Effector CD4-positive, alpha-beta T cell (primary cell): Measurements from ENCODE around the gene ZC3H7A.

ENCODE experiments used
- DNase-seq: peaks from one replicate; pipeline ENCODE4 v3.0.0-alpha.2; 2020

The ZC3H7A gene

DNA sequence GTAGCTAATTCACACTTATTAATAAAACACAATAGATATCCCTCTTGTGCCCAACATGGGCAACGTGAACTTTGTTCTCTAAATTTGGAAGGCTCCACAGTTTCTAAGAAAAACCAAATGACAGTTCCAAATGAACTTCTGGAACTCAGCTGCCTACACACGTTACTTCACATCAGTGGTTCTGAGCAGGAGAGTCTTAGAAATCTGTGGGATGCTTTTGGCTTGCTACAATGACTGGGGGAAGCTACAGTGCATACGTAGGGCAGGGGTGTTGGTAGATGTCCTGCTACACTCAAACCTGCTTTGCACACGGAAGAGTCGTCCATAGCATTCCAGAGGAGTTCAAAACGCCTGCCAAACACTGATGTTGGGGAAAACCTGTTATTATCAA, 62.4 kb downstream of the ZC3H7A start:
- DNase-seq = no peak

DNA sequence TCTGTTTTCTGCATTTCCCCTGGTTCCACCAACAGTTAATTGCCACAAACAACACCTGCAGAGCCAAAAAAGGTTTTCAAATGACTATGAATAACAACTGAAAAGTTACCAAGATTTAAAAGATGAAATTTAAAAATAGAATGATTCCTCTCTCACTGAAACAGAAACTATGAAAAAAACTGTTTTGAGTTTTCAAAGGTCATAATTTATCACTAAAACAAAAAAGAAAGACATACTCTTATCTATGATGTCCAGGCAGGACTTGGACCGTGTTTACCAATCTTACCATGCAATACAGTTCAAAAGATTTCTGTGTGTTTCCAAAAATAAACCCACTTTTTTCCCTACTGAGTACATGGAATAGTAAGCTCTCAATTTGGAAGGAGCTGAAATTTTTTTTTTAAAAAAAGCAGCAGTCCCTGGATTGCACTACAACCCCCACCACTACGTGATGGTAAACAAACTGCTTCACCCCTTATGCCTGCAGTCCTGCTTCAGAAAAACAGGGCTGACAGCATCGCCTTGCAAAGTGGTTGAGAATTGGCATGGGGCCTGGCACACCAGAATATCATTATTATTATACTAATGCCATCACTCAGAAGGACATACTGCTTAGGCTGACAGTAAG, 62.9 kb downstream of the ZC3H7A start:
- DNase-seq = no peak

DNA sequence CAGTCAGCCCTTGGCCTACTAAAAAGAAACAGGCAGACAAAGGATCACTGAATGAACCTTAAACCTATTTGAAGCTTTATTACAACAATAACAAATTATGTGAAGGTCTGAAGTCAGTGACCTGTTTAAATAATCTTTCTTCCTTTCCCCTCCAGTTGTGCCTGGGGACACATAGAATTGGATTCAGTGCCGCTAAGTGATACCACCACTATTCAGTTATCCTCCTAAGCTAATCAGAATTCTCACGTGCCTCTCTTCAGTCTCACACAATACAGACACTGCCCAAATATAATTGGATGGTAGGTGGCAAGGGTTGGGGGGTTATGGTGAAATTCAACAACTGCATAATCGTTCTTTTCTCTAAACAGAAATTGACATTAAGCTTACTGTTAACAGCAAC, 65.8 kb downstream of the ZC3H7A start:
- DNase-seq = no peak

DNA sequence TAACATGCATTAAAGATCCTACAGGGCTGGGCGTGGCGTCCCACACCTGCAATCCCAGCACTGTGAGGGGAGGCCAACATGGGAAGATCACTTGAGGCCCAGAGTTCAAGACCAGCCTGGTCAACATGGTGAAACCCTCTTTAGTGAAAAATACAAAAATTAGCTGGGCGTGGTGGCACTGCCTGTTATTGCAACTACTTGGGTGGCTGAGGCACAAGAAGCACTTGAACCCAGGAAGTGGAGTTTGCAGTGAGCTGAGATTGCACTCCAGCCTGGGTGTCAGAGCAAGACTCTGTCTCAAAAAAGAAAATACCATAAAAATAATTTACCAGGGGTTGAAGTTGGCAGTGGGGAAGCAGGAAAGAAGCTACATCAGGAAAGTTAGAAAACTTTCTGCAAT, 67.3 kb downstream of the ZC3H7A start:
- no peak for DNase-seq

DNA sequence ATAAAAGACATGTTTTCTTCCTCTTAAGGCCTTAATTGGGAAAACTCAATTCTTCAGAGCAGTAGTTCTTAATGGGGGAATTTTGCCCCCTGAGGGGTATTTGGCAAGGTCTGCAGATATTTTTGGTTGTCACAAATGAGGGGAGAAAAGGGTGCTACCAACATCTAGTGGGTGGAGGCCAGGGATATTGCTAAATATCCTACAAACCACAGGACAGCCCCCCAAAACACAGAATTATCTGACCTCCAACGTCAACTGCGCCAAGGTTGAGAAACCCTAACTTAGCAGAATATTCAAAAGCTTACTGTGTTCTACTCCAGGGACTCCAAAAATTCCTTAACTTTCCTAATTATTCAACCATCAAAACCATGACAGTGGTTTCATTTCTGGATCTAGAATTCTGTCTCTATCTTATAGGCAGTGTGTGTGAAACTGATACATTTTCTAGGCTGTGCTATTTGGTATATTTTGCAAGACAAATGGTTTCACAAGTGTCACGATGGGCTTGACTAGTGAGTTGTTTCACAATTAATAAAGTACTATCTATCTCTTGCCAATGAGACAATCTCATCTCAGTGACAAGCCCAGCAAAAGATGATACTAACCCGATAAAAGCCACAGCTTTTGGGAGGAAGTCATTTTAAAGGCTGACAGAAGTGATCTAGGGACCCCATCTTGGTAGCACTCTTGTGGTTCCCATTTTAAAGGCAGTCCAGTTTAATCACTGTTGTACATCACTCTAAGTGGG, 69.1 kb downstream of the ZC3H7A start:
- no peak for DNase-seq

DNA sequence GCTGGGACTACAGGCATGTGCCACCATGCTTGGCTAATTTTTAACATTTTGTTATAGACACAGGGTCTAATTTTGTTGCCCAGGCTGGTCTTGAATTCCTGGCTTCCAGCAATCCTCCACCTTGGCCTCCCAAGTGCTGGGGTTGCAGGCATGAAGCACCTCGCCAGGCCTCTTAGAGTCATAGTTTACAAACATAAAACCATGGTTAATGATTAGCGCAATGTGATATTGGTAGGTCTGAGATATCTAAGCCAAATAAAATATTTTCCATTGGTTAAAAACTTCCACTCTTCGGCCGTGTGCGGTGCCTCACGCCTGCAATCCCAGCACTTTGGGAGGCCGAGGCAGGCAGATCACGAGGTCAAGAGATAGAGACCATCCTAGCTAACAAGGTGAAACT, 71.0 kb downstream of the ZC3H7A start:
- DNase-seq = no peak

DNA sequence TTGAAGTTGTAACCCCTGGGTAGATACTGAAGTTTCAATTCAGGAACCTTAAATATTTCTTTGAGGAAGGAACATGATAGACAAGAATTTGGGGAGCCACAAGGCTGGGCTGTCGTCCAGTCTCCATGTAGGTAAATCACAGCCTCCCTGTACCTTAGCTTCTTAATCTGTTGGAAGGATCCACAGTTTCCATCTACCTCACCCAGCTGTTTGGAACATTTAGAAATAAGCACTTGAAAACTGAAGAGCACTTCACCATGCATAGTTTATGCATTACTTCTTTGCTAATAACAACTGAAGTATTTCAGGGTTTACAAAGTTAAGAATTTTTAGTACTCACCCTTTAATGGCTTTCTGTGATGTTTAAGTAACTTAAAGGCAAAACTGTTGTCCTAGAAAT, 71.6 kb downstream of the ZC3H7A start:
- DNase-seq = no peak

DNA sequence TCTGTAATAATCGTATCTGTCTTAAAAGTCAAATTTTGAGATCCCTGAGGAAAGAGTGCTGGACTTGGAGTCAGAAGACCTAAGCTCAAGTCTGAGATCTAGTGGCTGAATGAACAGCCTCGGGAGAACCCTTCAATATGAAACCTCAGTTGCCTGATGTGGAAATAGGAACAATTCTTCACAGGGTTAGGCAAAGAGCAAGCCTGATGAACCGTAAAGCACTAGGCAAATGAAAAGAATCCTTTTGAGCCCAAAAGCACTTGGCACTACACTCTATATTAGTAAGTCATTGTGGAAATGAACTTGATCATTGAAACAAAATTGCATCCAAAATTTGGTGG, 74.6 kb downstream of the ZC3H7A start:
- no peak for DNase-seq

DNA sequence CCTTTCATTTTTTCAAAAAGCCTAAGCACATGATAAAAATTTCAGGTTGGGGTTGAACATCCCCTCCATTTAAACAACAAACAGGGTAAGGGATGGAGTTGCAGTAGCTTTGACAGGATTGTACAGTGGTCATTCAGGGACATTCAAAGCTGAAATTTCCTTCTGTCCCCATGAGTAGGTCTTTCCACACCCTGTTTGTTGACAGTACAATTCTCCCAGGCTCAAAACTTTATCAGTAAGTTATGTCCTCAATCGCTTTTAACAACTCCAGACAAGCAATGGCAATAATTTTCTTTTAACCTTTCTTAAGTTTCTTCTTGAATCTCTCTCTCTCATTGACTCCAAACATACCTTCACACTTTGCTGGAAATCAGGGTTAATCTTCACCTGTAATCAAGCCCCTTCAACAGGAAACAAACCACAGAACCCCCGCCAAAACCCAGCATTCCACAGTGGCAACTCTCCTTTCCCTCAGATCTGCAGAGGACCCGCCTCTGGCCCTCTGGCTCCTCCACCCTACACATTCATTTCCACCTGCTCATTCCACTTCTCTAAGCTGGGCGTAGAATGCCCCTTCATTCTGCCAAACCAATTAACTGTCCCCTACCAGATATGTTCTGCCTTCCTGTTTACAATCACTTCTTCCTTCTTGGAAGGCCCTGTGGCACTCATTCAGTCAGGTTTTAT, 75.1 kb downstream of the ZC3H7A start:
- no peak for DNase-seq

DNA sequence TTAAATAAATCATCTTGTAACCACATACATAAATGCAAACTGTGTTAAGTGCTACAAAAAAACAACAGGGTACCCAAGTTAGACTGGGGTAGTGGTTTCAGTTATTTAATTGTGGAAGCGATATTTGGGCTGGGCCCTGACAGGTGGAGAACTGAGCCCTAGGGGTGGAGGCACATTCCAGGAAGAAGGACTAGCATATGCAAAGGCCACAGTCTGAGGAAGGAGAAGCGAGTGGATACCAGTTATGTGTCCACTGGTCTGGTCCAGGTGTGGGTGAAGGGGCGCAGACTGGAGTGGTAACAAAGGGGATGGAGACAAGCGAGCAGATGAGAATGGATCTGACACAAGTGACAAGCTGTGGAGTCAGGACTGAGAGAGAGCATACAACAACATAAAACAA, 77.3 kb downstream of the ZC3H7A start:
- no peak for DNase-seq

DNA sequence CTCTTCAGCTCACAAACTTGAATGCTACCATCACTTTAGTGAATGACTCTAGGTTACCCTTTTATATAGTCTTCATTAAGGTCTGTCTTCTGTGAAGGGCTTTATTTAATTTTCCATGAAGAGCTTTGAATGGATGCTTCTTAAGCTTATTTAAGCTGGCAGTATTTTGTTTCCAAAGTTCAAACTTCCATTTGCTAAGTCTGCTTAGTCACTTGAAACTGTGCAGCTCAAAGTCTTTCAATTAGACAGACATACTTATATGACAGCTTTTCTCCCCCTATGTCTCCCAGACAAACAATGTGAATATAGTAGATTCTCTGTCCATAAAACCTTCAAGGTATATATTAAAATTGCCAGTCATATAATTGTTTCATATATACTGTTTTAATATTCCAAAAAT, 77.9 kb downstream of the ZC3H7A start:
- no peak for DNase-seq

DNA sequence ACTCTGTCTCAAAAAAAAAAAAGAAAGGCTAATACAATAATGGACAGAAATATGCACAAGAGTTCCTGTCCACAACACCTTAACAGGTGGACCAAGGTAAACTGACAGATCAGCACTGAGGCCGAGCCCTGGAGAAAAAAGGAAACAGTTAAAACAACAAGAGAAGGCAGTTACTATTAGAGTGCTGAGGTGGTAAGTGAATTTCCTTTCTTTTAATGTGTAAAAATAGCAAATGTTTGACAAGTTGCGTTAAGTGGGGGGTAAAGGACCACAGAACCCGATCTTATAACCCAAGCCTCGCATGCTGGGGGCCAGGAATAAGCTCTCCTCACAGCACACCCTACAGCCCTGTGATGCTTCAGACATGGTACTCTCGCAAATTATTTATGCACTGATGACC, 79.2 kb downstream of the ZC3H7A start:
- DNase-seq = no peak

DNA sequence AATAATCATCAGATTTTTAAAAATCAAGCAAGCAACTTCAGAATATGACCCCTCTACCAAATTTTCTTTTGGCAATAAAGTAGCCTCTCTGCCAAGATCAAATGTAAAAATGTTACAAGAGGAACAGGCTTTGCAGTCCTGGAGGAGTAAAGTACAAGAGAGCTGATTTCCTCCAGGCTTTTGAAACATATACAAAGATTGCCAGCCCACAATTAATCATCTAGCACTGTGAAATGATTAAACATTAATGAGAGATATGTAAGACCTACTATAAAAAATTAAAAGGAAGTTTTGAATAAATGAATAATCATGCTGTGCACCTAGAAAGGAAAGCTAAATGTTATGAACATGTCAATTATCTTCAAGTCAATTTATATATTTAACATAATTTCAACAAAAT, 80.7 kb downstream of the ZC3H7A start:
- DNase-seq = no peak

DNA sequence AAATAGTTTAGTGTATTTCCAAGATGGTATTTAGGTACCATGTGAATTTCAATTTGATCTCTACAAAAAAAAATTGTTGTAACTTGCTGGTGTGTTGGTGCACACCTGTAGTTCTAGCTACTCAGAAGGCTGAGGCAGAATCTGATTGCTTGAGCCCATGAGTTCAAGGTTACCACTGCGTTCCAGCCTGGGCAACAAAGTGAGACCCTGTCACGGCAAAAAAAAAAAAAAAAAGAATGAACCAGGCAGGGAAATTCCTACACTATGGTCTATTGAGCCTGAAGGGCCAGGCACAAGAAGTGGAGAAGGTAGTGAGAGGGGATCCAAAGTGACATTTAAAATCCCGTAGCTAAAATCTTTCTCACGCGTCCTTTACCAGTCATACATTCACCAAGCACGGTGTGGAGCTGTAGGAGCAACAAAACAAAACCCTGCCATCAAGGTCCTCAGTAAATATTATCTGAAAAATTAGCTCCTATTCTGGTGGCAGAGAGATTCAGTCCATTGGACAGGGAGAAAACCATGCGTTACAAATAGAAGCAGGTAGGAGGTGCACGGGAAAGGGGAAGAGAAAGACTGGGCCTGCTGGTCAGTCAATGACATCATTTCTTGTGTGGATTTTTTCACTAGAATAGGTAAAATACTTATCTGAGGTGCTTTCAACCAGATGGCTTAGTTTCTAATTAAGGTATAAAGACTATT, 81.7 kb downstream of the ZC3H7A start:
- DNase-seq = no peak

DNA sequence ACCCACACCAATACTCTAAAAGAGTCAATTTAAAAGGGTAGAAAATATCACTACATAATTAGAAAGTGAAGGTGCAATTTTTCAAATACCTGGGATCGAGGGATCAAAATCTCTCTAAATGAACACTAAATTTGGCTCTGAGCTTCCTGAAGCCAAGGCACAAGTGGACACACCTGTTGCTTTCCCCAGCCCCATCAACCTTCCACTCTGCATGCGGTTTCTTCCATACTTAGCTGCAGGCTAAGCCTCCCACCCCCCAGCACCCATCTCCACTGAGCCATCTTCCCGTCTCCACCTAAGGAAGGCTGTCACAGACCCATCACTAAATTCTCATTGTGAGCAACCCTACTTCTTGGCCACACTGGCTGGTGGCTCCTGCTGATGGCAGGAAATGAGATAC, 84.9 kb downstream of the ZC3H7A start:
- DNase-seq = no peak

DNA sequence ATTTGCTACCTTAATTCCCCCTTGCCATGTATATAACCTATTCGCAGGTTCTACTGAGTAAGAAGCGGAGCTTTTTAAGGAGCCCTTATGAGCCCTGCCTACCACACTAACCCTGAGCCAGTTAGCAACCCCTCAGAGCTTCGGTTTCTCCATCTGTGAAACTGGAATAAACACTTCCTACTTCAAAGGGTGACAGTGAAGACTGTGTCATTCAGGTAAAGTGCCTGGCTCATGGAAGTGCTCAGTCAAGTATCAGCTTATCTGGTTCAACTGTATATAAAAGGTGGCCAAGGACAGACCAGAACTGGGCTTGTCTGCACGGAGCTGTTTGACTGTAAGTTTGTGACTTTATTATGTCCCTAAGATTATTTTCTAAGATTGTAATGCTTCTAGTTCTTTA, 85.4 kb downstream of the ZC3H7A start:
- no peak for DNase-seq

DNA sequence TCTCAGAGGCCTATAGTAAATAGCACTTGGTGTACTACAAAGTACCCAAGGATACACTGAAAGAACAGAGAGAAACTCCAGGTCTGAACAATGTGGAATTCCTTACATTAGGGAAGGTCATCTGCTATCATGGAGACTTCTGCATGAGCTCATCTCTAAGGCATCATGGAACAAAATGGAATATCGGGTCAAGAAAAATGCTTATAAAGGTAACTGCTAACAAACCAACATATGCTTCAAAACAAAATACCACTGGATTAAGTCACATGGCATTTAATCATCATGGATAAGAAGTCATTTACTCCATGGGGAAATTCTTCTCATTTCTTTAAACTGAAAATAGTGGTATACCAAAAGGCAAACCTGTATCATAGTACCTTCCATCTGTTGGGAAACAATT, 88.6 kb downstream of the ZC3H7A start:
- DNase-seq = no peak

DNA sequence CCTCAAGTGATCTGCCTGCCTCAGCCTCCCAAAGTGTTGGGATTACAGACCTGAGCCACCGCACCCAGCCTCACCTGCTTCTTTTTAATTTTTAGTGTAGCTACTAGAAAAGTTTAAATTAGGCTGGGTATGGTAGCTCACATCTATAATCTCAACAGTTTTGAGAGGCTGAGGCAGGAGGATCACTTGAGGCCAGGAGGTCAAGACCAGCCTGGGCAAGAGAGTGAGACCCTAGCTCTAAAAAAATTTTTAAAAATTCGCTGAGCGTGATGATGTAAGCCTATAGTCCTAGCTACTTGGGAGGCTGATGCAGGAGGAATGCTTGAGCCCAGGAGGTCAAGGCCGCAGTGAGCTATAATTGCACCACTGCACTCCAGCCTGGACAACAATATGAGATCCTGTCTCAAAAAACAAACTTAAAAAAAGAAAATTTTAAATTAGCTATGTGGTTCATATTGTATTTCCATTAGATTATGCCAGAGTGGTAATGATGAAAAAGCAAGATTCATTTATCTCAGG, 89.3 kb downstream of the ZC3H7A start:
- DNase-seq = no peak

DNA sequence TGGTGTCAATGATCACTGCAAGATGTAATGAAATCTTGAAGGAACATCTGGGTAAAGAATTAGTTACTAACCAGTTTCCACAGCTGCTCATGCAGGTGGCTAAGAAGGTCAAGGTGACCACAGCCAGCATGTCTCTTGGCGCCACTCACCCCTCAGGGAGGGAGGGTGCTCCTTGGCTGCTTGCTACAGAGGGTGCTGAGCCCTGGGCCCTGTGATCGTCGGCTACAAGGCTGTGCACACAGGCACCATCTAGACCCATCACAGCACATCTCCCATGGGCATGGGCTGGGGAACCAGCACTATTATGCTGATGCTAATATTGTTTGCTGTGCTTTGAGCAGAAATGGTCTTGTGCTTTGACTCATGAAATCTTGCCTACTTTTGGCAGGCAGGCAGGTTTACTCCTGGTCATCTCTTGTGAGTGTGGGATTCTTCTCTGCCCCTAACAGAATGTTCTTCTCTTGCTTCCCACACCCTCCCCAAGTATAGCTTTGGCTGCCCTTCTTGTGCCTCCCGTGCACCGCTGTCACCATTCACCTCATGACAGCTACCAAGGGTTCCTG, 90.8 kb downstream of the ZC3H7A start:
- no peak for DNase-seq

DNA sequence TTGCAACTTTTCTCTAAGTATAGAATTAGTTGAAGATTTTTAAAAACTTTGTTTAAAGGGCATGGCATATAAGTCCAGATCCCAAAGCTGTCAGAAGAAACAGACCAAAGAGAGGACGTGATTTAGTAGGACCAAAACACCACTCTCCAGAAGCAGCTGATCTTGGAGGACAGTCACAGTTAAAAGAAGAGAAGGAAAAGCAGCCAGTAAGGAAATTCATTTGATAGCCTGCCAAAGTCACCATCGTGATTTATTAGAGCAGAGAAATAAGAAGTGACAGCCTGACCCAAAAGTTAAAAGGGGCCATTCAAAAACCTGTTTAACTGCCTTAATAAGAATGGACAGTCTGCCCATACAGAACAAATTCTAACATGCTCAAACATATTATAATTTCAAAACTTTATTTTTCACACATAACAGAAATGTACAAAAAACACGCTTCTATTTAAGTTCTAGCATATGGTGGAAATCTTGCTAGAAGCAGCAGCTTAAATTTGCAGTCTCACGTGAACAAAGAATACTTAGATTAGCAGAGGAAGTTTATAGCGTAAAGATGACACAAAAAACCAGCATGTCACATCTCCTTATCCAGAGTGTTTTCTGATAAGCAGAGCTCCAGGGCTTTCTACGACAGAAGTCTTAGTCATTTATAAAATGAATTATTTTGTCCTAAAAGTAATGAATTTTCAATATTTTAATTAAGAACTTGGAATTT, 91.6 kb downstream of the ZC3H7A start:
- no peak for DNase-seq
